ENCODE measurements around the gene SMIM38. TPM values are rescaled to one million over a fixed set of nuclear protein-coding genes. Genes with fewer than 3 reads are reported as not detected.

SMIM38 gene
- total RNA-seq, 1 experiment from 2014 or later: 0.54 TPM

GRCh38 chr11:69127081-69127850 lies 28.5 kb upstream of the SMIM38 start:
- no TSS peak for BruUV-seq (replicated peaks)
- Histone ChIP-seq H3K27ac (ENCODE audit: low read depth, low read length) (no peak overlapping the region), H2AFZ (ENCODE audit: low read depth, low read length, poor library complexity, severe bottlenecking) (no peak overlapping the region), H3K4me1 (ENCODE audit: control insufficient read depth in 1 of 2, insufficient read depth in 2 of 2, low read length in 2 of 2) (peaks cover 34 to 48% of the 10 kb centered on the region in 2 experiments), H4K20me1 (ENCODE audit: insufficient read depth) (no peaks in the 10 kb centered on the region), H3K27me3 (ENCODE audit: insufficient read depth, low read length) (no peaks in the 10 kb centered on the region), H3K79me2 (ENCODE audit: insufficient read depth, low read length) (no peaks in the 10 kb centered on the region), H3K36me3 (ENCODE audit: control insufficient read depth in 1 of 2, insufficient read depth in 2 of 2, low read length in 2 of 2) (no peaks in the 10 kb centered on the region), H3K9ac (ENCODE audit: low read length) (no peak overlapping the region), H3K4me2 (ENCODE audit: low read length) (no peak overlapping the region), H3K9me3 (ENCODE audit: control insufficient read depth in 1 of 2, insufficient read depth in 1 of 2, low read depth in 1 of 2, low read length in 2 of 2) (peaks cover 0 to 3% of the 10 kb centered on the region in 2 experiments; a peak in 1 of 4 replicates), H3K9me2 (ENCODE audit: insufficient read depth) (no peaks in the 10 kb centered on the region), H3K4me3 (replicated peaks in 1 of 2; ENCODE audit: low read depth in 1 of 2, low read length in 2 of 2) (no peak overlapping the region)
- DNase-seq (ENCODE audit: low read depth, low spot score) (no peak), ATAC-seq (no peak)
- intact Hi-C loops (cut with micrococcal nuclease): no loop called here
- POLR2A ChIA-PET: no interaction called here
- CTCF ChIA-PET: no interaction called here
- no peak for TF ChIP-seq YY1 (IDR thresholded peaks at IDR 0.05; ENCODE audit: extremely low read depth, insufficient replicate concordance, low read depth, low read length)
- no peak for TF ChIP-seq ELF1 (IDR thresholded peaks at IDR 0.05; ENCODE audit: borderline replicate concordance, low read depth)
- TF ChIP-seq POLR2A (IDR thresholded peaks at IDR 0.05; ENCODE audit: borderline replicate concordance, extremely low read depth, insufficient read depth, insufficient read length): no peak
- no peak for TF ChIP-seq EZH2phosphoT487 (IDR thresholded peaks at IDR 0.05; ENCODE audit: borderline replicate concordance)
- TF ChIP-seq CEBPB (IDR thresholded peaks at IDR 0.05; ENCODE audit: low read depth): no peak
- TF ChIP-seq MAX (IDR thresholded peaks at IDR 0.05): no peak
- TF ChIP-seq SRF (IDR thresholded peaks at IDR 0.05; ENCODE audit: low read depth): no peak
- no peak for TF ChIP-seq RAD21 (IDR thresholded peaks at IDR 0.05; ENCODE audit: low read depth)
- no peak for TF ChIP-seq TCF7L2 (IDR thresholded peaks at IDR 0.05; ENCODE audit: borderline replicate concordance, extremely low read depth, insufficient read depth, insufficient read length)
- TF ChIP-seq FOSL1 (IDR thresholded peaks at IDR 0.05; ENCODE audit: low read depth): no peak
- no peak for TF ChIP-seq ZNF274 (IDR thresholded peaks at IDR 0.05; ENCODE audit: low read depth, low read length)
- no peak for TF ChIP-seq ZFX (IDR thresholded peaks at IDR 0.05)
- TF ChIP-seq CBX3 (IDR thresholded peaks at IDR 0.05; ENCODE audit: low read depth): no peak
- no peak for TF ChIP-seq ZBTB33 (IDR thresholded peaks at IDR 0.05; ENCODE audit: extremely low read depth, insufficient replicate concordance, low read length)
- TF ChIP-seq JUND (IDR thresholded peaks at IDR 0.05): no peak
- TF ChIP-seq SP1 (IDR thresholded peaks at IDR 0.05; ENCODE audit: low read depth): no peak
- TF ChIP-seq ATF3 (IDR thresholded peaks at IDR 0.05): no peak
- TF ChIP-seq POLR2AphosphoS5 (IDR thresholded peaks at IDR 0.05; ENCODE audit: low read depth, low read length): no peak
- no peak for TF ChIP-seq REST (IDR thresholded peaks at IDR 0.05; ENCODE audit: low read depth)
- RAD21 ChIA-PET (ENCODE audit: low non-redundant PET in 1 of 2, low total read pairs in 2 of 2, uncharacterized antibody in 2 of 2, unreplicated experiment in 2 of 2): no interaction called here
